HEK293 (cell line): ENCODE measurements around the gene GNB1.

Source experiments
- BCL11A ChIP-seq: fragments of 450-650 bp; formaldehyde crosslinking; IDR thresholded peaks from 2 replicates; pipeline ENCODE4 v1.5.1; 2016; ENCODE audit warnings: low read depth, missing biosample characterization, missing genetic modification characterization
- TCF7L2 ChIP-seq: IDR thresholded peaks from 2 replicates; pipeline ENCODE4 v1.6.1; 2011; ENCODE audit warnings: low read depth, mild to moderate bottlenecking, inconsistent platforms, low read length, moderate library complexity, borderline replicate concordance
- ZNF174 ChIP-seq: fragments of 450-650 bp; formaldehyde crosslinking; IDR thresholded peaks from 2 replicates; pipeline ENCODE4 v1.5.0; 2017; ENCODE audit warnings: missing biosample characterization, mild to moderate bottlenecking, missing genetic modification characterization
- ZNF274 ChIP-seq, 2 experiments: fragments of 200-500 bp in 1 of 2; fragments of 450-650 bp in 1 of 2; sonication (Bioruptor generic) in 1 of 2; formaldehyde crosslinking in 1 of 2; IDR thresholded peaks; 2 replicates each; pipeline versions ENCODE4 v1.5.1 to v1.6.1; 2014 to 2016; ENCODE audit warnings: borderline replicate concordance in 1 of 2, inconsistent platforms in 1 of 2, low read length in 1 of 2, missing biosample characterization in 1 of 2, missing genetic modification characterization in 1 of 2
- ZNF341 ChIP-seq: fragments of 450-650 bp; formaldehyde crosslinking; IDR thresholded peaks from 2 replicates; pipeline ENCODE4; 2016; ENCODE audit warnings: low read depth, missing biosample characterization, missing genetic modification characterization
- ZNF610 ChIP-seq: fragments of 450-650 bp; formaldehyde crosslinking; IDR thresholded peaks from 2 replicates; pipeline ENCODE4 v1.5.1; 2016; ENCODE audit warnings: missing biosample characterization, missing genetic modification characterization, borderline replicate concordance
- ZSCAN30 ChIP-seq: fragments of 450-650 bp; IDR thresholded peaks from 2 replicates; pipeline ENCODE4 v1.5.1; 2018; ENCODE audit warnings: missing biosample characterization, mild to moderate bottlenecking, missing genetic modification characterization, moderate library complexity
- TF ChIP-seq, protein P1 (sequence below): fragments of 450-650 bp; formaldehyde crosslinking; IDR thresholded peaks from 2 replicates; pipeline ENCODE4 v1.5.1; 2016; ENCODE audit warnings: missing biosample characterization, missing genetic modification characterization
- TF ChIP-seq, protein P2 (sequence below): fragments of 450-650 bp; formaldehyde crosslinking; IDR thresholded peaks from 2 replicates; pipeline ENCODE4 v1.5.1; 2016; ENCODE audit warnings: missing biosample characterization, missing genetic modification characterization, low read depth

DNA sequence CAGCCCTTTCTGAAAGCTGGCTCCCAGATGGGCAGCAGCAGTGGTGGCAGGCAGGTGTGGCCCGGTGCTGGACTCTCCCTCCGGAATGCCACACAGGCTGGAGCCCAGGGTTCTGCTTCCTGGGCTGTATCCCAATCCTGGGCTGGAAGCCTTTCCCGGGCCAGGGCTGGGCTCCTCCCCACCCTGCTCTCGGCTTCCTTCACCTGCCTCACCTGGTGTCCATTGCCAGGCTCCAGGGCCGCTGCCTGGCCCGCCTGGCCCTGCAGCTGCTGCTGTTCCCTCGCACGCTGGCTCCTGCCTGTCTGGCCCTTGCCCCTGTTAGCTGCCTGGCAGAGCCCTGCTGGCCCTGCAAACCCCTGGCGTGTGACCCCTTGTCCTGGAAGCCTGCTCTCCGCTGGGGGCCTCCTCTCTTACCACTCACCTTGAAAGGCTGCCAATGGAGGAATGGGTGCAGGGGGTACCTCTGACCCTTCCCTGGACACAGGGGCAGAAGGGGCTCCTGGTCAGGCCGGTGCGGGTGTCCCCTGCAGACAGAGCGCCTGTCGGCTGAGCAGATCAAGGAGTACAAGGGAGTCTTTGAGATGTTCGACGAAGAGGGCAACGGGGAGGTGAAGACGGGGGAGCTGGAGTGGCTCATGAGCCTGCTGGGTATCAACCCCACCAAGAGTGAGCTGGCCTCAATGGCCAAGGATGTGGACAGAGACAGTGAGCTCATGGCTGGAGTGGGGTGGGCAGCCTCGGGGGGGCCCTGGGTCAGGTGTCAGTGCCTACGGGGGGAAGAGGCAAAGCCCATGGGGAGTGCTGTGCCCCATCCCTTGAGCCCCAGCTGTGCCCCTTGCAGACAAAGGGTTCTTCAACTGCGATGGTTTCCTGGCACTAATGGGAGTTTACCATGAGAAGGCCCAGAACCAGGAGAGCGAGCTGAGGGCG, 25.3 kb upstream of the GNB1 start:
- no peak for TF ChIP-seq BCL11A
- no peak for TF ChIP-seq ZSCAN30 (tag by site-specific recombination)
- TF ChIP-seq, protein P1, sequence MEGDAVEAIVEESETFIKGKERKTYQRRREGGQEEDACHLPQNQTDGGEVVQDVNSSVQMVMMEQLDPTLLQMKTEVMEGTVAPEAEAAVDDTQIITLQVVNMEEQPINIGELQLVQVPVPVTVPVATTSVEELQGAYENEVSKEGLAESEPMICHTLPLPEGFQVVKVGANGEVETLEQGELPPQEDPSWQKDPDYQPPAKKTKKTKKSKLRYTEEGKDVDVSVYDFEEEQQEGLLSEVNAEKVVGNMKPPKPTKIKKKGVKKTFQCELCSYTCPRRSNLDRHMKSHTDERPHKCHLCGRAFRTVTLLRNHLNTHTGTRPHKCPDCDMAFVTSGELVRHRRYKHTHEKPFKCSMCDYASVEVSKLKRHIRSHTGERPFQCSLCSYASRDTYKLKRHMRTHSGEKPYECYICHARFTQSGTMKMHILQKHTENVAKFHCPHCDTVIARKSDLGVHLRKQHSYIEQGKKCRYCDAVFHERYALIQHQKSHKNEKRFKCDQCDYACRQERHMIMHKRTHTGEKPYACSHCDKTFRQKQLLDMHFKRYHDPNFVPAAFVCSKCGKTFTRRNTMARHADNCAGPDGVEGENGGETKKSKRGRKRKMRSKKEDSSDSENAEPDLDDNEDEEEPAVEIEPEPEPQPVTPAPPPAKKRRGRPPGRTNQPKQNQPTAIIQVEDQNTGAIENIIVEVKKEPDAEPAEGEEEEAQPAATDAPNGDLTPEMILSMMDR (tag by site-specific recombination): no peak
- no peak for TF ChIP-seq ZNF341 (tag by site-specific recombination)
- no peak for TF ChIP-seq ZNF174 (tag by site-specific recombination)
- no peak for TF ChIP-seq TCF7L2
- TF ChIP-seq, protein P2, sequence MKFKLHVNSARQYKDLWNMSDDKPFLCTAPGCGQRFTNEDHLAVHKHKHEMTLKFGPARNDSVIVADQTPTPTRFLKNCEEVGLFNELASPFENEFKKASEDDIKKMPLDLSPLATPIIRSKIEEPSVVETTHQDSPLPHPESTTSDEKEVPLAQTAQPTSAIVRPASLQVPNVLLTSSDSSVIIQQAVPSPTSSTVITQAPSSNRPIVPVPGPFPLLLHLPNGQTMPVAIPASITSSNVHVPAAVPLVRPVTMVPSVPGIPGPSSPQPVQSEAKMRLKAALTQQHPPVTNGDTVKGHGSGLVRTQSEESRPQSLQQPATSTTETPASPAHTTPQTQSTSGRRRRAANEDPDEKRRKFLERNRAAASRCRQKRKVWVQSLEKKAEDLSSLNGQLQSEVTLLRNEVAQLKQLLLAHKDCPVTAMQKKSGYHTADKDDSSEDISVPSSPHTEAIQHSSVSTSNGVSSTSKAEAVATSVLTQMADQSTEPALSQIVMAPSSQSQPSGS (tag by site-specific recombination): no peak
- TF ChIP-seq ZNF274 (IDR thresholded peaks at IDR 0.05; ENCODE audit: low read length): no peak
- TF ChIP-seq ZNF274 (tag by site-specific recombination; IDR thresholded peaks at IDR 0.05; ENCODE audit: borderline replicate concordance): no peak
- TF ChIP-seq ZNF610 (tag by site-specific recombination): no peak
